Thyroid gland (tissue), 4 donors: ENCODE results near the gene HSFY2.
"Not testable (repeated sequence)": the region's sequence is repeated elsewhere in the genome, so short reads cannot be mapped to it uniquely, and the experiment has no call there.

ENCODE experiments used
- CTCF ChIP-seq, 6 experiments: fragments of 200-600 bp in 3 of 6; fragments of 450-650 bp in 3 of 6; sonication (generic) in 3 of 6; IDR thresholded peaks; one replicate each; pipeline ENCODE4 v1.5.1; 2016 to 2019; ENCODE audit warnings: antibody characterized with exemption in 6 of 6, mild to moderate bottlenecking in 2 of 6, inconsistent platforms in 1 of 6, moderate library complexity in 1 of 6
- POLR2A ChIP-seq, 2 donors: fragments of 450-650 bp; IDR thresholded peaks; one replicate each; pipeline ENCODE4 v1.6.1; 2017; ENCODE audit warnings: antibody characterized with exemption in 2 of 2, mild to moderate bottlenecking in 2 of 2, moderate library complexity in 1 of 2

GRCh38 chrY:18788757-18789406, 15.3 kb upstream of the HSFY2 start:
- not testable (repeated sequence) for TF ChIP-seq CTCF, POLR2A (IDR thresholded peaks at IDR 0.05)
